HPDE6-E6E7 (cell line): Measurements from ENCODE around the gene SEPTIN1.

Source experiments
- DNase-seq: peaks from one replicate; pipeline ENCODE4 v3.0.0; 2011; ENCODE audit warnings: missing footprints; ENCODE audit errors: extremely low spot score

Gene SEPTIN1

DNA sequence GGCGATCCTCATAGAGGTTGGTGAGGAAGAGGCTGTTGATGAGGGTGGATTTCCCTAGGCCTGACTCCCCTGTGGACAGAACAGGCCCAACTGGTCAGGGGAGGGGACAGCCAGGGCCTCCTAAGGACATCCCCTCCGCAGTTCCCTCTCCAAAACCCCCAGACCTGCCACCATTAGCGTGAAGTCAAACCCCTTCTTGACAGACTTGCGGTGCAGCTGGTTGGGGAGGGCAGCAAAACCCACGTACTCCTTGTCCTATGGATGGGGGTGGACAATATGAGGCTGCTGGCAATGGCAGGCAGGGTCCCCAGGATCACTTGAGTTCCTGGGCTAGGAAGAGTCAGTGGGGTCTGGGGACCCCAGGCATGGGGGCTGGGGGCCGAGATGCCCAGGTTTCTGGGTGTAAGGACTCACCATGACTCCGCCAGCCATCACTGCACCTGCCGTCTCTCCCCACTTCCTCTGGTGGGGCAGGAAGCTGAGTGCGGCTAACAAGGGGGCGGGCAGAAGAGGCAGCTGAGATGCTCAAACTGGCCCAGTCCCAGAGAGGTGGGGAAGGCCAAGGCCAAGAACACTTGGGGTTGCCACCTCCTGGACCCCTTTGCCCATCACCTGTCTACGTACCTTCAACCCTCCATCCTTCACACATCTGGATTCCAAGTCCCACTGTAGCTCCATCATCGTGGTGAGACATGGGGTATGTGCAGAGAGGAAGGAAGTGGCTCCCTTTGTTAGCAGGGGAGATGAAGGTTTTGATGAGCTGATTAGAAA, at the start of gene SEPTIN1:
SEPTIN1 (minus strand) TSS at position 451 of the 771 bp plus-strand sequence; CDS start at position 432, 19 bp downstream.
- no peak for DNase-seq

- no peak for DNase-seq
Measured at GRCh38 chr16:30430428-30430970, 48.1 kb upstream of the SEPTIN1 start.

DNA sequence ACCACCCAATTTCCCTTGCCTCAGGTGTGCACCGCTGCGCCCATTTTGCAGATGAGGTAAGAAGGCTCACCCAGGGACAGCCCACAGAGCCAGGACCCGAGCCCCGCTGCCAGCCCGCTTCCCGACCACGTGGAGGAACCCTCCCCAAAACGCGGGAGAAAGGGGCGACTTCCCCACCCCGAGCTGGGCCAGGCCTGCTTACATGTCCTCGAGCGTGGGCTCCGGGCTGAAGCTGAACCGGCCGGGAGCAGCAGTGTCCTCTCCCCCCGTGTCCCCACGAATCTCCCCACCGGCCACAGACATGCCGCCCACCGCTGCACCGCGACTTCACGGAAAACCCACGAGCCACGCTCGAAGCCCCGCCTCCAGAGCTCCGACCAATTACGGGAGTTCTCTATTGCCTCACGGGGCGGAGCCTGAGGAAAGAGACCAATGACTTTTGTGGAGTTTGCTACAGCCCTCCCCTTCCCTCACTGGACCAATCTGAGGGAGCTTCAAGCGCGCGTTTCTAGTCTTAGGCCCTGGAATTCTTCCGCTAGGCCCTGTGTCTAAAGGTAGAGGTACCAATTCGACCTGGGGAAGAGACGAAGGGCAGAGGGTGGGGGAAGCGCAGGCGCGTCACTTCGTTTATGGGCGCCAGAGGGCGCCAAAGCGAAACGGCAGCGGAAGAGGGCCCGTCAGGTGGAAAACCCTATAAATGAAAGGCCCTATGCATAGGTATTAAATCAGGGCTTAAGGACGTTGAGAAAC, 47.5 kb upstream of the SEPTIN1 start, which contains the start of gene DCTPP1:
DCTPP1 (minus strand) TSS at position 353 of the 750 bp plus-strand sequence; CDS start at position 303, 50 bp downstream.
- peak; percentile 97 for DNase-seq

GRCh38 chr16:30429418-30429677, 47.0 kb upstream of the SEPTIN1 start:
- peak; percentile 31 for DNase-seq

DNA sequence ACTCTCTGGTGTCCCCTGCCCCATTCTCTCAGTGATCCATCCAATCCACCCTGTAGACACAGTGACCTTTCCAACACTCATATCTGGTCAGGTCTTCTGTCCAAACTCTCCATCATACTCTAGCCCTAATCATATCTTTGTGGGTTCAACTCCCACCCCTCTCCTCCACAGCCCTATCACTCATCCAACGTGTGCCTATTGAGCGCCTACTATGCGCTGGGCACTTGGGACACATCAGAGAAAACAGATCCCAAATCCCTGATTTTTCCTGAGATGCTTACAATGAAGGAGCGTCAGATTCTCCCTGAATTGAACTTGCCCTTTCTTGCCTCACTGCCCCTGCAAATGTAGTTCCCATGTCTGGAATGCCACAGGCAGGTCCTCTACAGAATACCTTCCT, 45.7 kb upstream of the SEPTIN1 start:
- DNase-seq, result no peak

DNA sequence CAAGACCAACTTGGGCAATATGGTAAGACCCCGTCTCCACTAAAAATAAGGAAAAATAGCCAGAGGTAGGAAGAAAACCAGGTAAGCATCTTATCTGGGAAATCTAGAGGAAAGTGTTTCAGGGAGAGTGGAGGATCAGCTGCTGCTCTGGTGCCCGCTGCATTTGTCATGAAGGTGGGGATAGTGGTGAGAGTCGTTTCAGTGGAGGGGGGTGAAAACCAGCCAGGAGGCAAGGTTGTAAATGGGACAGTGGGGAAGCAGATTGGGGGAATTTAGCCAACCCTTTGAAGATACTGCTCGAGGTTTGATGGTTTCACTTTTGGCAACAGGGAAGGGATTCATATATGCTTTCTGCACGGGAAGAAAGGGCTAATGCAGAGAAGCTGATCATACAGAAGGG, 38.6 kb upstream of the SEPTIN1 start:
- DNase-seq, result no peak

DNA sequence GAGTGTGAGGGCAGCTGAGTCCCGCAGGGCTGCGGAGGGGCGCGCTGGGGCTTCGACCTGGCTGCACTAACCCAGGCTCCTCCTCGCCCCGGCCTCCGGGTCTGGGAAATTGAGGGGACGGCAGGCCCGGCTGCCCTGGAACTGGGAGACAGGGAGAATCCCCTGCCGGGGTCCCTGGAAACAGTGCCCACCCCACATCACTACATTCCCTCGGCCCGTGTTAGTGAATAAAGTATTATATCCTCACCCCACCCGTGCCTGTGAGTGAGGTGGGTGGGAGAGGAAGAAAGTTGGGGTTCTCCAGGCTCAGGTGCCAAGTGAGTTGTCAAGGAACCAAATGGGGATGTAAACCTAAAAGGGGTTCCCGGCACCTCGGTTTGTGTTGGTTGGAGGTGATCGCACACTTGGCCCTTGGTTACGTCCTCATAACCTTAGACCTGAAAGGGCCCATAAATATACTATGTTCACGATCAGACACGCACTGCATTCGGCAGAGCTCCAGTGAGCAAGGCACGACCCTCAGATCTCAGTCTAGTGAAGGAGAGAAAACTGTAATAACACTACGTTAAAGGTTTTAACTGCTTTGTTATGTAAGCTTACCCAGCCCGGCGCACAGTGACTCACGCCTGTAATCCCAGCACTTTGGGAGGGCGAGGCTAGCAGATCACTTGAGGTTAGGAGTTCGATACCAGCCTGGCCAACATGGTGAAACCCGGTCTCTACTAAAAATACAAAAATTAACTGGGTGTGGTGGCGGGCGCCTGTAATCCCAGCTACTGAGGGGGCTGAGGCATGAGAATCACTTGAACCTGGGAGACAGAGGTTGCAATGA, 36.2 kb upstream of the SEPTIN1 start:
- no peak for DNase-seq

DNA sequence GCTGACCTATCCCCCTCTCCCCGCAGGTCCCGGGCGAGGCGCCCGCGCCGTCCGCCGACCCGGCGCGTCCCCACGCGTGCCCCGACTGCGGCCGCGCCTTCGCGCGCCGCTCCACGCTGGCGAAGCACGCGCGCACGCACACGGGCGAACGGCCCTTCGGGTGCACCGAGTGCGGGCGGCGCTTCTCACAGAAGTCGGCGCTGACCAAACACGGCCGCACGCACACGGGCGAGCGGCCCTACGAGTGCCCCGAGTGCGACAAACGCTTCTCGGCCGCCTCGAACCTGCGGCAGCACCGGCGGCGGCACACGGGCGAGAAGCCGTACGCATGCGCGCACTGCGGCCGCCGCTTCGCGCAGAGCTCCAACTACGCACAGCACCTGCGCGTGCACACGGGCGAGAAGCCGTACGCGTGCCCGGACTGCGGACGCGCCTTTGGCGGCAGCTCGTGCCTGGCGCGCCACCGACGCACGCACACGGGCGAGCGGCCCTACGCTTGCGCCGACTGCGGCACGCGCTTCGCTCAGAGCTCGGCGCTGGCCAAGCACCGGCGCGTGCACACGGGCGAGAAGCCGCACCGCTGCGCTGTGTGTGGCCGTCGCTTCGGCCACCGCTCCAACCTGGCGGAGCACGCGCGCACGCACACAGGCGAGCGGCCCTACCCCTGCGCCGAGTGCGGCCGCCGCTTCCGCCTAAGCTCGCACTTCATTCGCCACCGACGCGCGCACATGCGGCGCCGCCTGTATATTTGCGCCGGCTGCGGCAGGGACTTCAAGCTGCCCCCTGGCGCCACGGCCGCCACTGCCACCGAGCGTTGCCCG, 35.4 kb upstream of the SEPTIN1 start:
- peak; percentile 87 for DNase-seq

- no peak for DNase-seq
Measured at GRCh38 chr16:30416624-30417528, 34.5 kb upstream of the SEPTIN1 start.

DNA sequence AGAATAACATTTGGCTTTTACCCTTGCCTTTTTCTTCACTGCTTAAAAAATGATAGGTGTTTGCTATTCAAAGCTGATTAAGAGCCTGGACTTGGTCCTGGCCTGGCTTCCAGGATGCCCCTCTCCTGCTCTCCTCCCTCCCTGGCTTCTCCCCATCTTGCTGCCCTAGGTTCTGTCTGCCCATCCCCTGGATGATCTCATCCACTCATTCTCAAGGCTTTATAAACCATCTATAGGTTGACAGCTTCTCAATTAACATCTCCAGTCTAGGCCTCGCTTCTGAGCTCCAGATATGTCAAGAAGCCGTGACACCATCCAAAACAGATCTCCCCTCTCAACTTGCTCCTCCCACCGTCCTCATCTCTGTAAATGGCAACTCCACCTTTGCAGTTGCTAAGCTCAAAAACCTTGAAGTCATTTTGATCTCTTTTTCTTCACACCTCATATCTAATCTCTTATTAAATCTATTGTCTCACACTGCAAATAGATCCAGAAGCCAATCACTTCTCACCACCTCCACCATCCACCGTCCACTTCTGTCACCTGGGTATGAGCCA, 33.8 kb upstream of the SEPTIN1 start:
- no peak for DNase-seq

GRCh38 chr16:30414159-30414558, 31.8 kb upstream of the SEPTIN1 start:
- no peak for DNase-seq

- no peak for DNase-seq
Measured at GRCh38 chr16:30413112-30413806, 30.9 kb upstream of the SEPTIN1 start.

DNA sequence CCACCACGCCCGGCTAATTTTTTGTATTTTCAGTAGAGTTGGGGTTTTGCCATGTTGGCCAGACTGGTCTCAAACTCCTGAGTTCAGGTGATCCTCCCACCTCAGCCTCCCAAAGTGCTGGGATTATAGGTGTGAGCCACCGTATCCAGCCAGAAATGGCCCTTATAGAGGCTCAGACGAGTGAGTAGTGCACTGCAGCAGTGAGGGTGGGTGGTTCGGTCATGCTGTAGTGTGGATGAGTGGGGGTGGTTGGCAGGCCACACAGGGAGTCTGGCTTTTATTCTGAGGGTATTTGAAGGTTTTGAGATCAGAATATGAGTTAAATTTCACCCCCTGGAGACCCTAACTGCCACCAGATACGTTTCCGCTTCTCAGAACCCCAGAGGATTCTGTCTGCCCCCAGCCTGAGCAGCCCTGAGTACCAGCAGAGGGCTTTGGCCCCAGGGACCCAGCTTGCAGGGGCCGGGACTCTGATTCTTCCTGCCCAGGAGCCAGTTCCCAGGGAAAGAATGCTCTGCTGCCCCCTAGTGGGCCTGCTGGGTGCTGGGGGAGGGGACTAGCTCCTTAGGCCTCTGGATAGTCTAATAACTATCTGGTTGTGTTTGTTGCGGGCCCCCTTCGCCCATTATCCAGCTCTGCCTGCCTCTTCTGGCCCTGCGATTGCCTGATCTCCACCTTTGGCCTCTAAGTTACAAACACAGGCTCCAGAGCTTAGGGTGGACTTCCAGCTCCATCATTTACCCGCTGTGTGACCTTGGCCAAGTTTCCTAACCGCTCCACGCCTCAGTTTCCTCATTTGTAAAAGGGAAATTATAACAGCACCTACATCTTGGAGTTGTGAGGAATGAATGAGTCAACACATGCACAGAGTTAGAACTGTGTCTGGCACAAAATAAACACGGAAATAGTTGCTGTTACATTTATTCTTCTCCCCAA, 27.0 kb upstream of the SEPTIN1 start:
- DNase-seq, result peak; percentile 90

- no peak for DNase-seq
Measured at GRCh38 chr16:30407804-30408534, 25.6 kb upstream of the SEPTIN1 start.

- peak; percentile 72 for DNase-seq
Measured at GRCh38 chr16:30407102-30407803, 24.9 kb upstream of the SEPTIN1 start, which contains the start of gene ZNF771. Gene ZNF771 (plus strand): TSS chr16:30407606. CDS start chr16:30408054, 448 bp downstream.

DNA sequence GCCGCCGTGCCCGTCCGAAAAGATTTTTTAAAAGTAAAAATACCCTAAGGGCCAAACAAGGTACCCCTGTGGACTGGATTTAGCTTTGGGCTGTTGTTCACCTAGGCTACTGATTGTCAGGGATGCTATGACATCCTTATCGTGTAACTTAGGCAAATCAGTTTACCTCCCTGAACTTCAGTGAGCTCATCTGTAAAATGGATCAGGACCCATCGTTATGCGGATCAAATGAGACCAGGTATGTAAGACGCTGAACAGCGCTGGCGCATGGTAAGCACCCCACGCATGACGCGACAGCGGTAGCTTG, 24.4 kb upstream of the SEPTIN1 start:
- no peak for DNase-seq
